HS-27A (cell line): ENCODE results near the gene MARCHF9.

ENCODE experiments used
- DNase-seq: peaks from one replicate; pipeline ENCODE4 v3.0.0-alpha.2; 2012; ENCODE audit warnings: low read depth, missing footprints

Gene MARCHF9

DNA sequence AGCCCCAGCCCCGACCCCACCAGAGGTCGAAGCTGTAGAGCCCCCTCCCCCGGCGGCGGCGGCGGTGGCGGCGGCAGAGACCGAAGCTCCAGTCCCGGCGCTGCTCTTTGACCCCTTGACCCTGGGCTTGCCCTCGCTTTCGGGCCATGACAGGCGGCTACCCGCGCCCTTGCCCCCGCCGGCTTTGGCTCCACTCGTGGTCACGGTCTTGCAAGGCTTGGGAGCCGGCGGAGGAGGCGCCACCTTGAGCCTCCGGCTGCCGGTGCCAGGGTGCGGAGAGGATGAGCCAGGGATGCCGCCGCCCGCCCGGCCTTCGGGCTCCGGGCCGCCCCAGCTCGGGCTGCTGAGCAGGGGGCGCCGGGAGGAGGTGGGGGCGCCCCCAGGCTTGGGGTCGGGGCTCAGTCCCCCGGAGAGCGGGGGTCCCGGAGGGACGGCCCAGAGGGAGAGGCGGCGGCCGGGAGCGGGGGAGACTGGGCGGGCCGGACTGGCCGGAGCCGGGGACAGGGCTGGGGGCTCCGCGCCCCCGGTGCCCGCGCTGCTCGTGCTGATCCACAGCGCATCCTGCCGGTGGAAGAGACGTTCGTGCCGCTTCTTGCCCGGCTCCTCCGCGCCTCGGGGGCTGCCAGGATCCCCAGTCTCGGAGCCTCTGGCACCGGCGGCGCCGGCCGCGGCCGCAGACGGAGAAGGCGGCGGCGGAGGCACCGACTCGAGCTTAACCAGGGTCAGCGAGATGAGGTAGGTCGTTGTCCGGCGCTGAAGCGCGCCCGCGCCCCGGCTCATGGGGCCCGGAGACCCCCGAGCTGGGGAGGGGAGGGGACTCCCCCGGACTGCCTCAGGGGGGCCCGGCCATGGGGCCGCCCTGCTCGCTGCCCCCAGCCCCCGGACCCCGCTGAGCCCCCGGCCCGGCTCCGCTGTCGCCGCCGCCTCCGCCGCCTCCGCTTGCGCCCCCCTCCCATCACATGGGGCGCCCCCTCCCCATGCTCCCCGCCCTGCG lies 17.1 kb upstream of the MARCHF9 start:
- DNase-seq: no peak

- no peak for DNase-seq
These were observed 16.2 kb upstream of the MARCHF9 start, which contains the start of gene AGAP2 for GRCh38 chr12:57738661-57739237. Gene AGAP2 (minus strand): TSS chr12:57738742. CDS start chr12:57738246, 496 bp downstream.

DNA sequence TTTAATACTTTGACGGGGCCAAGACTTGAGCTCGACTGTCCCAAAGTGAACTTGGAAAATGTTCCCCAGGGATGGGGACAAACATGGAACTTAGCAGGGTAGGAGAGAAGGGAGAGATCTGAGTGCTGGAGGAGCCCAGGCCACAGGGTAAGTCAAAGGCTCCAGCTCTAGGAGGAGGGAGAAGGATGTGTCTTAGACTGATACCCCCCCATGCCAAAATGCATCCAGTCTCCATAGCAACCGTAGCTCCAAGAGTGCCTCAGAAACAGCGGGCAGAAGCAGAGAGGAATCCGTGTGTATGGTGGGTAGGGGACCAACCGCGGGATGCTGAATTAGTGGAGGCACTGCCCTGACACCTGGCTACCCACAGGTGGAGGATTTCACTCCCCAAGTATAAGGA lies 15.5 kb upstream of the MARCHF9 start:
- DNase-seq: no peak

- no peak for DNase-seq
These were observed 14.9 kb upstream of the MARCHF9 start for GRCh38 chr12:57739914-57740538.

- DNase-seq: no peak
These were observed 14.1 kb upstream of the MARCHF9 start for GRCh38 chr12:57740656-57741412.

DNA sequence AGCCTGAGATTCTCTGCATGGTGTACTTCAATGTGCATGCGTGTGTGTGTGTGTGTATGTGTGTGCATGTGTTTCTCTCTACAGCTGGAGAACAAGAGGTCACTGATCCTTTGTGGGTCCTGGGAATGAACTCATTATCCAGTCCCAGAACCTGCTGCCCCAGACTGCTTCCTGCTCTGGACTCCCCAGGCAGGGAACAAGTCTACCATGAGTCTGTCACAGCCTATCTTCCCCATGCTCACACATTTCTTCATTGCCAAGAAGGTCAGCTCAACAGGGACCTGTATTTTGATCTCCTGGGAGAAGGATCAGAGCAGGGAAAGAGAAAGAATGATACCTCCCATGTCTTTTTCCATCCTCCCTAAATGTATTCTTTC lies 13.5 kb upstream of the MARCHF9 start:
- no peak for DNase-seq

DNA sequence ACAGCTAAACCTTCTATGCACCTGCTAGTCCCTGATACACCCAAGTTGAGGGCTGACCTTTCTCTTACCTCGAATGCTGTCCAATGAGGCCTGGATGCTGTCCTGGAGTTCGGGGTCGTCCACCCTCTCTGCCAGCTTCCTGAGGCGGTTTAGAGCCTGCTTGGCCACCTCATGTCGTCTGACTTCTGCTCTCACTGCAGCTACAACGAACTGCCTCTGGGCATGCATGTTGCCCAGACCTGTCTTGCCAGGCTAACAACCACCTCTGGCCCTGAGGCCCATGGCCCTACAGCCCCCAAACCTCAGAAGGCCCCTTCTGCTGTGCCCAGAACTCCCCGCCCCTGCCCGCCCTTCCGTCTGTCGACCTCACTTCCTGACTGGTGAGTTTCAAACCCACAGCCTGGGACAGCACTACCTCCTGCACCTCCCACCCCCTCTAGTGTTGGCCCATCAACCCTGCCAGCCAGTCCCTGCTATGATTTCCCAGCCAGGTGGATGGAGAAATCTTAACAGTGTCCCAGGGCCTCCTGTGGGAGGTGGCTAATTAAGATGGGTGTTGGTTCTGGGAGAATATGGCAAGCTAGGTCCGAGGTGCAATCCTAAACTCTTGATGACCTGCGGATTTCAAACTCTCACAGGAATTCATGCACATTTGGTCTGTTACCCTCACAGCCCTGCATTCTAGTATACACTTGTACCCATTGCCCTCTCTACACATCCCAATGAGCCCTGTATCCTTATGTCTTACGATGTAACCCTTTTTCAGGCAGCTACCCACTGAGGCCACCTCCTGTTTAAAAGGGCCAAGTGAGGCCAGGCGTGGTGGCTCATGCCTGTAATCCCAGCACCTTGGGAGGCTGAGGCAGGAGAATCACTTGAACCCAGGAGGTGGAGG lies 12.8 kb upstream of the MARCHF9 start:
- no peak for DNase-seq

GRCh38 chr12:57743769-57744168 lies 11.1 kb upstream of the MARCHF9 start:
- no peak for DNase-seq

- peak; percentile 54 for DNase-seq
These were observed 10.6 kb upstream of the MARCHF9 start for GRCh38 chr12:57744194-57744776.

GRCh38 chr12:57744777-57745484 lies 10.0 kb upstream of the MARCHF9 start, which contains the start of gene TSPAN31:
Gene TSPAN31 (plus strand): TSS chr12:57745039. CDS start chr12:57745155, 116 bp downstream.
- peak; percentile 97 for DNase-seq

DNA sequence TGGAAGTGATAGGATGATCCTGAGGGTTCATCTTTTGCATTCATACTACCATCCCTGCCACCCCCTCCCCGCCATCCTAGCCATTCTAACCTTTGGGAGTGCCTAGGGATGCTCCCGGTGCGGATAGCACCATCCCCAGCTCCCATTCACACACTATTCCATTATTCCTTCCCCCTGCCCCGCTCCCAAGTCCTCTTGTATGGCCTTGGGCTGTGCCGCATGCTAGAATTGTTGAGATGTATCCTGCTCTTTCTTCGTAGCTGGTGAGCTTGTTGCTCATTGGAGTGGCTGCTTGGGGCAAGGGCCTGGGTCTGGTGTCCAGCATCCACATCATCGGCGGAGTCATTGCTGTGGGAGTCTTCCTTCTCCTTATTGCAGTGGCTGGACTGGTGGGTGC lies 9.4 kb upstream of the MARCHF9 start:
- DNase-seq: no peak

GRCh38 chr12:57746025-57746424 lies 8.9 kb upstream of the MARCHF9 start:
- no peak for DNase-seq

DNA sequence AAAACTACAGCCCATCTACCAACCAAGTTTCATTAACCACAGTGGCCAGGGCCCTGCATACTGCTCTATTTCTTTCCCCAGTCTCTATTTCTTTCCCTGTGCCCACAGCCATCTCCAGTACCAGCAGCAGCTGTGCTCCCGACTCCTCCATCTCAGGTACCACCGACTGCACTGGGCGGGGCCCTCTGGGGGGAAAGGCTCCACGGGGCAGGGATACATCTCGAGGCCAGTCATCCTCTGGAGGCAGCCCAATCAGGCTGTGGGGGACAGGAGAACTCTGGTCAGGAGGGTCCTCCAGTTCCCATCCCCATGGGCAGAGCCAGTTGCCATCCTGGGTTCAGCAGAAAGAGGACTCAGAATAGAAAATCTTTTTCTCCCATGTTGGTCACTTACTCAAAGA lies 5.8 kb upstream of the MARCHF9 start:
- DNase-seq: no peak

- DNase-seq: no peak
These were observed 4.1 kb upstream of the MARCHF9 start for GRCh38 chr12:57750561-57751431.

- DNase-seq: no peak
These were observed 3.5 kb upstream of the MARCHF9 start for GRCh38 chr12:57751432-57751787.

- DNase-seq: peak; percentile 95
These were observed 2.9 kb upstream of the MARCHF9 start, which contains the start of gene CDK4 for GRCh38 chr12:57751788-57752667. Gene CDK4 (minus strand): TSS chr12:57752310. CDS start chr12:57751717, 593 bp downstream.

DNA sequence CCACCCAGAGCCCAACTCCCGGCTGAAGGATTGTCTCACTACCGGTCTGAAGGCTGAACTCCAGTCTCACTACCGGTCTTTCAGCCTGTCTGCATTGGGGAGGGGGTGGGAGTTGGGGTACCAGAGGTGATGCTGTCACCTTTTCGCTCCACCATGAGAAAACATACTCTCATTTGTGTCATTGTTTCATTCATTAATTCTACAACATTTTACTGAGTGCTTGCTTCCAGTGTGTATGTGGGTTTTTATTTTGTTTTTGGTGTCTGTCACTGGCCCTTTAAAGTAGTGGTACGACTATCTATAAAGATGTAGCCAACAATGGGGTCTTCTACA lies 2.3 kb upstream of the MARCHF9 start:
- no peak for DNase-seq

DNA sequence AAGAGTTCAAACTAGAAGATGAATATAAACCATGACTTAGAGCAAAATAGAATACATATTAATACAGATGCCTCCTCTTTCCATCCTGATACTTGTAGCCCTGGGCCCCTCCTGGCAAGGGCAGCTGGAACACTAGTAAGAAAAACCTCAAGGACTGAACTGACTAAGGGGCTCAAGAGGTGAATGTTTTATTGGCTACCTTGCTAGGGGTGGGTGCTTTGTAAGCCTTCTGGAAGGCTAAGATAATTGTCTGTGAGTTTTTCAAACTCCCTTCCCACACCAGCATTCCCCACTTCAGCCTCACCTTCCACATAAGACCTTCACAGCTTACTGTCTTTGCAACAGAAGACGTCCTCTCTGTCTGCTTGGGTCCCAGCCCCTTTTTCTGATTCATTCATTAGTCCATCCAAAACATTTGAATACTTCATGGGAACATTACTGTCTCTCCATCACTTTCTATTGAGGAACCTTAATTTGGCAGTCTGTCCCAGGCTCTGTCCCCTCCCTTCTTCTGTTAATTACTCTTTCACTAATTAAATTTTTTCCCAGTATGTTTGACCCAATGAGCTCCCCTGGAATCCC lies 1.1 kb upstream of the MARCHF9 start:
- no peak for DNase-seq
